SU-DHL-6 (cell line): ENCODE results near the gene PFKL.

Experiments
- H2AFZ ChIP-seq: fragments of 200-600 bp; sonication (generic); 2 replicates; pipeline ENCODE4 v1.6.1; 2014; ENCODE audit warnings: low read depth, mild to moderate bottlenecking, moderate library complexity, mixed read lengths, antibody characterized with exemption, low read length; ENCODE audit not compliant: severe bottlenecking
- H3F3A ChIP-seq: fragments of 200-600 bp; shearing (Covaris generic); 2 replicates; pipeline ENCODE4 v1.6.0; 2016; ENCODE audit warnings: antibody characterized with exemption, mild to moderate bottlenecking; ENCODE audit not compliant: insufficient read depth
- H3K27ac ChIP-seq: fragments of 200-600 bp; sonication (generic); 2 replicates; pipeline ENCODE4 v1.5.1; 2016; ENCODE audit warnings: low read depth, mild to moderate bottlenecking, low read length, moderate library complexity, mixed read lengths
- H3K27me3 ChIP-seq: fragments of 200-600 bp; sonication (generic), shearing (Covaris generic); 2 replicates; pipeline ENCODE4 v1.6.0; 2014; ENCODE audit warnings: mild to moderate bottlenecking, low read length
- H3K36me3 ChIP-seq: fragments of 200-600 bp; sonication (generic); 2 replicates; pipeline ENCODE4 v1.6.1; 2014; ENCODE audit warnings: mild to moderate bottlenecking, low read length, mixed read lengths
- H3K4me2 ChIP-seq: fragments of 300-600, 200-600 bp; shearing (Covaris generic), sonication (generic); 2 replicates; pipeline ENCODE4 v1.6.0; 2014; ENCODE audit warnings: low read length, low read depth, mild to moderate bottlenecking; ENCODE audit not compliant: poor library complexity, severe bottlenecking
- H3K4me3 ChIP-seq: fragments of 200-600 bp; sonication (generic); 2 replicates; pipeline ENCODE4 v1.5.1; 2014; ENCODE audit warnings: antibody characterized with exemption, low read length, mild to moderate bottlenecking, mixed read lengths; ENCODE audit not compliant: insufficient read depth, poor library complexity, severe bottlenecking
- H3K79me2 ChIP-seq: fragments of 200-600 bp; sonication (generic); 2 replicates; pipeline ENCODE4 v1.6.1; 2014; ENCODE audit warnings: mild to moderate bottlenecking, low read length, moderate library complexity; ENCODE audit not compliant: insufficient read depth
- H3K9ac ChIP-seq: fragments of 200-600 bp; sonication (generic); 2 replicates; pipeline ENCODE4 v1.7.0; 2014; ENCODE audit warnings: mild to moderate bottlenecking, low read length
- H3K9me2 ChIP-seq: fragments of 200-600 bp; sonication (generic); replicated peaks from 2 replicates; pipeline ENCODE4 v1.6.1; 2014; ENCODE audit warnings: low read length; ENCODE audit not compliant: insufficient read depth
- H3K9me3 ChIP-seq: fragments of 200-600 bp; sonication (generic); 2 replicates; pipeline ENCODE4 v1.6.1; 2014; ENCODE audit warnings: low read length, mixed read lengths; ENCODE audit not compliant: insufficient read depth
- H4K20me1 ChIP-seq: fragments of 200-600 bp; sonication (generic); 2 replicates; pipeline ENCODE4 v1.6.1; 2014; ENCODE audit warnings: low read depth, mild to moderate bottlenecking, antibody characterized with exemption, low read length, moderate library complexity, mixed read lengths
- EZH2phosphoT487 ChIP-seq: fragments of 200-600 bp; sonication (generic), shearing (Covaris generic); conservative IDR thresholded peaks from 2 replicates; pipeline ENCODE4 v1.6.1; 2018; ENCODE audit warnings: mild to moderate bottlenecking, antibody characterized with exemption, low read length, moderate library complexity, mixed read lengths

Gene PFKL

GRCh38 chr21:44376606-44377005 lies 76.8 kb downstream of the PFKL start:
- H3K4me2 ChIP-seq: no peak overlapping the region
- no peaks in the 10 kb centered on the region for H3K9me2 ChIP-seq
- no peaks in the 10 kb centered on the region for H3F3A ChIP-seq
- H3K27ac ChIP-seq: no peak overlapping the region
- no peaks in the 10 kb centered on the region for H4K20me1 ChIP-seq
- H3K27me3 ChIP-seq: no peaks in the 10 kb centered on the region
- H3K36me3 ChIP-seq: no peaks in the 10 kb centered on the region
- no peak overlapping the region for H2AFZ ChIP-seq
- TF ChIP-seq EZH2phosphoT487: no peak
- no peak overlapping the region for H3K4me3 ChIP-seq
- H3K9ac ChIP-seq: no peak overlapping the region
- H3K9me3 ChIP-seq: no peaks in the 10 kb centered on the region
- H3K79me2 ChIP-seq: no peaks in the 10 kb centered on the region
